Measurements from ENCODE around the gene CACNB3. TPM values are rescaled to one million over a fixed set of nuclear protein-coding genes. Genes with fewer than 3 reads are reported as not detected.

The CACNB3 gene
- total and polyA plus RNA-seq, 2 of the 8 experiments (the other 6 are each of a cell fraction or from before 2014, with no cell fraction given): 12.5 to 16.0 TPM

- H3K23me2 ChIP-seq (ENCODE audit: low read depth, low read length): peaks cover under 1% of the 10 kb centered on the region; the same call in 1 of the 2 replicates
- no peak overlapping the region for H2BK120ac ChIP-seq (replicated peaks; ENCODE audit: low read depth, low read length)
- no peak overlapping the region for H3K27ac ChIP-seq (ENCODE audit: low read depth, low read length)
- H3K36me3 ChIP-seq (ENCODE audit: control insufficient read depth in 2 of 4, insufficient read depth in 4 of 4, low read length in 3 of 4): no peaks in the 10 kb centered on the region
- no peak overlapping the region for H3K4me3 ChIP-seq (ENCODE audit: extremely low read depth in 1 of 4, insufficient read depth in 2 of 4, low read depth in 3 of 4, low read length in 4 of 4)
- H3K79me1 ChIP-seq (ENCODE audit: low read depth, low read length): no peaks in the 10 kb centered on the region
- POLR2A ChIA-PET (ENCODE audit: partially characterized antibody): interaction anchor here (1.0 to 2.1 kb wide), 5 partner anchors 9 to 113 kb away, joined by 3 to 4 read pairs (median 3); partner anchors contain the start of gene KANSL2
- H3K79me2 ChIP-seq (ENCODE audit: control insufficient read depth in 1 of 2, insufficient read depth in 2 of 2, low read length in 2 of 2): no peaks in the 10 kb centered on the region
- H4K5ac ChIP-seq (ENCODE audit: insufficient read length, low read depth, low read length): no peak overlapping the region
- H3K56ac ChIP-seq (replicated peaks; ENCODE audit: insufficient read length, low read depth, low read length): no peak overlapping the region
- no peak overlapping the region for H3K14ac ChIP-seq (ENCODE audit: insufficient read length)
- DNase-seq (ENCODE audit: low read depth in 1 of 2, low spot score in 2 of 2) (no peak), FAIRE-seq (no peak)
- H3K27me3 ChIP-seq (replicated peaks in 1 of 4; ENCODE audit: control insufficient read depth in 3 of 4, extremely low read depth in 1 of 4, insufficient read depth in 3 of 4, low read length in 3 of 4): no peaks in the 10 kb centered on the region
- H2BK5ac ChIP-seq (ENCODE audit: low read depth, low read length): no peak overlapping the region
- no peak overlapping the region for H3K4me2 ChIP-seq (ENCODE audit: insufficient read depth in 1 of 2, low read depth in 2 of 2, low read length in 2 of 2)
- H4K91ac ChIP-seq (replicated peaks; ENCODE audit: insufficient read length, low read length): no peak overlapping the region
- no peak overlapping the region for H2AK5ac ChIP-seq (ENCODE audit: low read depth, low read length)
- no peak overlapping the region for H3K18ac ChIP-seq (ENCODE audit: extremely low read depth, low read length)
- H3K9me3 ChIP-seq (ENCODE audit: insufficient read depth in 2 of 2, low read depth in 1 of 2, low read length in 1 of 2): no peaks in the 10 kb centered on the region
- no peak overlapping the region for H3K9ac ChIP-seq (replicated peaks in 1 of 4; ENCODE audit: extremely low read depth in 1 of 4, low read depth in 3 of 4, low read length in 3 of 4)
- H4K20me1 ChIP-seq (replicated peaks in 1 of 2; ENCODE audit: control insufficient read depth in 1 of 2, insufficient read depth in 2 of 2, low read length in 2 of 2): no peaks in the 10 kb centered on the region
- no peak overlapping the region for H4K8ac ChIP-seq (ENCODE audit: extremely low read depth, insufficient read depth, low read length)
- no peak overlapping the region for H2BK20ac ChIP-seq (ENCODE audit: low read length)
- 78% methylated on average over 3 of the region's 3 CpGs; no CpG with 5 or more reads in 1 of the 2 experiments for WGBS, 2 experiments (ENCODE audit: extremely low coverage in 1 of 2, insufficient coverage in 1 of 2, insufficient read length in 1 of 2, insufficient replicate concordance in 2 of 2, low coverage in 1 of 2, low lambda C conversion rate in 2 of 2, missing lambda C conversion rate in 1 of 2)
- no peak overlapping the region for H3K23ac ChIP-seq (ENCODE audit: insufficient read length)
- no peak overlapping the region for H3K4ac ChIP-seq (replicated peaks; ENCODE audit: insufficient read length, low read depth, low read length)
- no peak overlapping the region for H2BK15ac ChIP-seq (ENCODE audit: low read length)
- no peak overlapping the region for H2BK12ac ChIP-seq (ENCODE audit: low read depth, low read length)
- peaks cover 4 to 5% (median 4%) of the 10 kb centered on the region in 4 experiments; a peak in 5 of 7 replicates for H3K4me1 ChIP-seq (replicated peaks in 1 of 4; ENCODE audit: control insufficient read depth in 3 of 4, insufficient read depth in 4 of 4, low read length in 3 of 4)
- H2AFZ ChIP-seq (ENCODE audit: low read length): no peak overlapping the region
- TF ChIP-seq SUZ12 (IDR thresholded peaks at IDR 0.05; ENCODE audit: low read length) (no peak), TAF1 (IDR thresholded peaks at IDR 0.05; ENCODE audit: low read depth, low read length) (no peak)
- CTCF ChIA-PET (ENCODE audit: partially characterized antibody): interaction anchor here (0.5 to 11.1 kb wide), 31 partner anchors 10 to 641 kb away, joined by 3 to 205 read pairs (median 4); no protein-coding TSS in a partner anchor
Measured at GRCh38 chr12:48794870-48795269, 23.4 kb upstream of the CACNB3 start.

Measured in H1 (cell line).